ACC112 (cell line): Measurements from ENCODE around the gene PDGFD.

Experiments used
- H2AFZ ChIP-seq: fragments of 200-600 bp; sonication (generic); one replicate; pipeline ENCODE4 v1.6.0; 2017; ENCODE audit warnings: antibody characterized with exemption, low read length; ENCODE audit not compliant: unreplicated experiment
- H3K27ac ChIP-seq: fragments of 200-600 bp; sonication (generic); 2 replicates; pipeline ENCODE4 v1.5.1; 2014; ENCODE audit warnings: low read depth, mild to moderate bottlenecking, antibody characterized with exemption, low read length, moderate library complexity
- H3K27me3 ChIP-seq: fragments of 200-600 bp; sonication (generic); 2 replicates; pipeline ENCODE4 v1.6.1; 2014; ENCODE audit warnings: mild to moderate bottlenecking, antibody characterized with exemption, low read length, moderate library complexity, mixed read lengths; ENCODE audit not compliant: insufficient read depth
- H3K36me3 ChIP-seq: fragments of 200-600 bp; sonication (generic); 2 replicates; pipeline ENCODE4 v1.6.1; 2016; ENCODE audit warnings: mild to moderate bottlenecking, antibody characterized with exemption, low read length, moderate library complexity, mixed read lengths; ENCODE audit not compliant: insufficient read depth
- H3K4me1 ChIP-seq: fragments of 200-600 bp; sonication (generic); one replicate; pipeline ENCODE4 v1.6.1; 2016; ENCODE audit warnings: low read length, mixed read lengths; ENCODE audit not compliant: insufficient read depth, unreplicated experiment, control insufficient read depth
- H3K4me3 ChIP-seq: fragments of 200-600 bp; sonication (generic); 2 replicates; pipeline ENCODE4 v1.5.1; 2014; ENCODE audit warnings: mild to moderate bottlenecking, low read depth, low read length
- H3K79me2 ChIP-seq: fragments of 200-600 bp; sonication (generic); one replicate; pipeline ENCODE4 v1.6.0; 2016; ENCODE audit warnings: low read length; ENCODE audit not compliant: control insufficient read depth, unreplicated experiment, insufficient read depth

PDGFD gene

GRCh38 chr11:103942646-103943045 lies 221.3 kb downstream of the PDGFD start:
- Histone ChIP-seq H3K79me2 (no peaks in the 10 kb centered on the region), H3K27me3 (no peaks in the 10 kb centered on the region), H3K4me3 (no peak overlapping the region), H3K36me3 (no peaks in the 10 kb centered on the region), H3K4me1 (peaks cover 20% of the 10 kb centered on the region), H2AFZ (no peak overlapping the region), H3K27ac (no peak overlapping the region)

GRCh38 chr11:103940551-103940950 lies 223.4 kb downstream of the PDGFD start:
- H3K36me3 ChIP-seq: no peaks in the 10 kb centered on the region
- no peak overlapping the region for H3K4me3 ChIP-seq
- no peak overlapping the region for H2AFZ ChIP-seq
- H3K79me2 ChIP-seq: no peaks in the 10 kb centered on the region
- H3K27ac ChIP-seq: no peak overlapping the region
- peaks cover 7% of the 10 kb centered on the region for H3K4me1 ChIP-seq
- H3K27me3 ChIP-seq: no peaks in the 10 kb centered on the region

GRCh38 chr11:103939694-103940093 lies 224.3 kb downstream of the PDGFD start:
- Histone ChIP-seq H3K79me2 (no peaks in the 10 kb centered on the region), H2AFZ (no peak overlapping the region), H3K27ac (no peak overlapping the region)

GRCh38 chr11:103936059-103936458 lies 227.9 kb downstream of the PDGFD start:
- Histone ChIP-seq H2AFZ (no peak overlapping the region), H3K4me3 (no peak overlapping the region), H3K27me3 (no peaks in the 10 kb centered on the region), H3K4me1 (peaks cover 7% of the 10 kb centered on the region), H3K36me3 (no peaks in the 10 kb centered on the region), H3K27ac (no peak overlapping the region), H3K79me2 (no peaks in the 10 kb centered on the region)

More at GRCh38 chr11:103939694-103940093, 224.3 kb downstream of the PDGFD start:
- peaks cover 7% of the 10 kb centered on the region for H3K4me1 ChIP-seq
- H3K27me3 ChIP-seq: no peaks in the 10 kb centered on the region
- H3K36me3 ChIP-seq: no peaks in the 10 kb centered on the region
- no peak overlapping the region for H3K4me3 ChIP-seq

DNA sequence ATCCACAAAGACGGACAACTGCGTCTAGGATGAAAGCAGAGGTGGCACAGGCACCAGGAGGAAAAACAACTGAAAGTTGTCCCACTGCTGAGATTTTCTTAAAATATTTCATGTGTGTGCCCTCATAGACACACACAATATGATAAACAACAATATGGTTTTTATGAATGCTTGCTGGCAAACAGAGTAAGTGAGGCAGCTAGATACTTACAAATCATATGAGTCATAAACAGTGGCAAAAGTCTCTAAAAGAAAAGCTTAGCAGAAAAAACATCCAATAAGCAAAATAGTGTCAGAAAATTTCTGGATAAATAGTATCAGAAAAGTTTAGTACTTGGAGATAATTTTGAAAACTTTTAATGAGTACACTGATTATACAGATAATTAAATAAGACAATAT lies 228.7 kb downstream of the PDGFD start:
- Histone ChIP-seq H3K79me2 (no peaks in the 10 kb centered on the region), H3K36me3 (no peaks in the 10 kb centered on the region), H2AFZ (no peak overlapping the region), H3K4me1 (peaks cover under 1% of the 10 kb centered on the region), H3K27me3 (no peaks in the 10 kb centered on the region), H3K4me3 (no peak overlapping the region), H3K27ac (no peak overlapping the region)

GRCh38 chr11:103929170-103929903 lies 234.6 kb downstream of the PDGFD start:
- no peaks in the 10 kb centered on the region for H3K4me1 ChIP-seq
- H3K27ac ChIP-seq: no peak overlapping the region
- H2AFZ ChIP-seq: no peak overlapping the region
- H3K36me3 ChIP-seq: no peaks in the 10 kb centered on the region
- no peaks in the 10 kb centered on the region for H3K27me3 ChIP-seq
- H3K4me3 ChIP-seq: no peak overlapping the region
- H3K79me2 ChIP-seq: no peaks in the 10 kb centered on the region

- Histone ChIP-seq H3K79me2 (no peaks in the 10 kb centered on the region), H3K4me3 (no peak overlapping the region), H3K27me3 (no peaks in the 10 kb centered on the region), H3K36me3 (no peaks in the 10 kb centered on the region), H3K27ac (no peak overlapping the region), H3K4me1 (no peaks in the 10 kb centered on the region), H2AFZ (no peak overlapping the region)
Measured at GRCh38 chr11:103928802-103929161, 235.2 kb downstream of the PDGFD start.

DNA sequence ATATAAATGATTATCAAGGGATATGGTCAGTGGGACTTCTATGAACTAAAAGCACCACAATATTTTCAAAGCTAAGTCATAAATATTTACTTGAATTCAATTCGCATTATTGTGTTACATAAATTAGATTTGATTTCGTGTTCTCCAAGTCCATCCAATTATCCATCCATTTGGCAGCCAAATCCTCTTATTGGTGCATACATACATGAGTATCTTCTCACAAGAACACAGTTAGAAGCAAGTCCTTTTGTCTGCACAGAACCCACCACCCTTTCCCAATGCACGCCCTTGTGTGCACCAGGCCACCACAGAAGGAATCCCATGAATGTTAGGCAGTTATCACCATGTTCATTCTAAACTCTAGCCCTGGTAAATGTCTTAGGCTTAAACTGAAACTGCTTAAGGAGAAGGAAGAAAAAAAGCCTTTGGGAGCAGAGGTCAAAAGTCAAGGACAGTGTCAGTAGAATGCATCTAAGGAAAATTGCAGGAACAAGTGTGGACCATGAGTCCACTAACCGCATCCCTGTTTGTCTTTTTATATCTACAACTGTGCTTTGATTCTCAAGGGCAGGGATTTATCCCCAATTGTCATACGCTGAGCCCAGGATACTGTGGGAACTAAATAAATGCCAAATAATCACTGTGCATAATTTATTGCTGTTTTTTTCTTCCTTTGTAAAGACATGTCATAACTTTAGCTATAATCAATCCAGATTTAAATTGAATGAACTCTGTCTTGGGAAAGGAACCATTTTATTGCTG lies 235.7 kb downstream of the PDGFD start:
- Histone ChIP-seq H3K27me3 (no peaks in the 10 kb centered on the region), H3K4me1 (no peaks in the 10 kb centered on the region), H3K4me3 (no peak overlapping the region), H3K79me2 (no peaks in the 10 kb centered on the region), H2AFZ (no peak overlapping the region), H3K27ac (no peak overlapping the region), H3K36me3 (no peaks in the 10 kb centered on the region)

- H3K4me1 ChIP-seq: no peaks in the 10 kb centered on the region
- no peak overlapping the region for H2AFZ ChIP-seq
- no peak overlapping the region for H3K4me3 ChIP-seq
- H3K79me2 ChIP-seq: no peaks in the 10 kb centered on the region
- no peaks in the 10 kb centered on the region for H3K27me3 ChIP-seq
- H3K36me3 ChIP-seq: no peaks in the 10 kb centered on the region
- H3K27ac ChIP-seq: no peak overlapping the region
Measured at GRCh38 chr11:103927535-103927934, 236.4 kb downstream of the PDGFD start.

GRCh38 chr11:103926990-103927389 lies 237.0 kb downstream of the PDGFD start:
- Histone ChIP-seq H3K27ac (no peak overlapping the region), H3K36me3 (no peaks in the 10 kb centered on the region), H2AFZ (no peak overlapping the region), H3K4me3 (no peak overlapping the region), H3K27me3 (no peaks in the 10 kb centered on the region), H3K79me2 (no peaks in the 10 kb centered on the region), H3K4me1 (no peaks in the 10 kb centered on the region)
